Neural progenitor cell (in vitro differentiated cells): ENCODE measurements around the gene CITED4. TPM values are rescaled to one million over a fixed set of nuclear protein-coding genes. Genes with fewer than 3 reads are reported as not detected.

Experiments used
- DNase-seq: peaks from one replicate; pipeline ENCODE4 v3.0.0-alpha.2; 2016; ENCODE audit warnings: low spot score
- H2AFZ ChIP-seq: fragments of 200-600 bp; sonication (generic); replicated peaks from 2 replicates; pipeline ENCODE4 v1.6.1; 2016; ENCODE audit warnings: antibody characterized with exemption
- H3F3A ChIP-seq: fragments of 200-600 bp; sonication (generic); 2 replicates; pipeline ENCODE4 v1.6.1; 2016; ENCODE audit warnings: antibody characterized with exemption, low read depth
- H3K27ac ChIP-seq: fragments of 200-600 bp; sonication (generic); 2 replicates; pipeline ENCODE4 v1.5.1; 2016; ENCODE audit warnings: mild to moderate bottlenecking
- H3K27me3 ChIP-seq: fragments of 200-600 bp; sonication (generic); 2 replicates; pipeline ENCODE4 v1.6.1; 2016; ENCODE audit warnings: mild to moderate bottlenecking, moderate library complexity
- H3K36me3 ChIP-seq: fragments of 200-600 bp; sonication (generic); 2 replicates; pipeline ENCODE4 v1.5.1; 2016
- H3K4me1 ChIP-seq: fragments of 200-600 bp; sonication (generic); 2 replicates; pipeline ENCODE4 v1.6.1; 2016; ENCODE audit warnings: mixed run types
- H3K4me2 ChIP-seq: fragments of 200-600 bp; sonication (generic); 2 replicates; pipeline ENCODE4 v1.6.1; 2016
- H3K4me3 ChIP-seq: fragments of 200-600 bp; sonication (generic); 2 replicates; pipeline ENCODE4 v1.5.1; 2016
- H3K79me2 ChIP-seq: fragments of 200-600 bp; sonication (generic); 2 replicates; pipeline ENCODE4 v1.6.1; 2016; ENCODE audit warnings: low read depth
- H3K9ac ChIP-seq: fragments of 200-600 bp; sonication (generic); 2 replicates; pipeline ENCODE4 v1.6.1; 2016
- H3K9me3 ChIP-seq: fragments of 200-600 bp; sonication (generic); 2 replicates; pipeline ENCODE4 v1.5.1; 2016; ENCODE audit warnings: low read depth
- H4K20me1 ChIP-seq: fragments of 200-600 bp; sonication (generic); 2 replicates; pipeline ENCODE4 v1.6.1; 2016; ENCODE audit warnings: low read depth
- H3K27ac Mint-ChIP-seq: 3 replicates; pipeline ENCODE4 v1.8.0; 2021; ENCODE audit warnings: mixed read lengths
- H3K27me3 Mint-ChIP-seq: 2 replicates; pipeline ENCODE4 v1.8.0; 2022; ENCODE audit warnings: low read depth, mild to moderate bottlenecking, inconsistent platforms, moderate library complexity, mixed read lengths; ENCODE audit not compliant: insufficient read depth
- H3K36me3 Mint-ChIP-seq: 3 replicates; pipeline ENCODE4 v1.8.0; 2021; ENCODE audit warnings: mixed read lengths
- H3K4me1 Mint-ChIP-seq: 3 replicates; pipeline ENCODE4 v1.8.0; 2021; ENCODE audit warnings: mixed read lengths
- H3K4me3 Mint-ChIP-seq: 3 replicates; pipeline ENCODE4 v1.8.0; 2021; ENCODE audit warnings: mild to moderate bottlenecking, moderate library complexity, mixed read lengths
- H3K9me3 Mint-ChIP-seq: 3 replicates; pipeline ENCODE4 v1.8.0; 2020; ENCODE audit warnings: mixed read lengths
- CTCF ChIP-seq: fragments of 200-600 bp; sonication (generic); IDR thresholded peaks from 2 replicates; pipeline ENCODE4 v1.5.1; 2017; ENCODE audit warnings: antibody characterized with exemption, mild to moderate bottlenecking
- EZH2 ChIP-seq: fragments of 200-600 bp; sonication (generic); IDR thresholded peaks from 2 replicates; pipeline ENCODE4 v1.6.1; 2017; ENCODE audit warnings: antibody characterized with exemption, mild to moderate bottlenecking, moderate library complexity
- EZH2phosphoT487 ChIP-seq: fragments of 200-600 bp; sonication (generic); IDR thresholded peaks from 2 replicates; pipeline ENCODE4 v1.6.1; 2017; ENCODE audit warnings: antibody characterized with exemption
- total RNA-seq: library from RNA; depleted of rRNA; stranded (reverse); fragments of >200 nt; gene quantifications from 2 replicates; pipeline ENCODE4 v1.2.3, GENCODE V29; 2015; ENCODE audit warnings: low replicate concordance

The CITED4 gene
- total RNA-seq, 1 donor from 2014 or later, result 0.77 TPM

GRCh38 chr1:40847023-40847745, 15.0 kb downstream of the CITED4 start:
- H3K27ac Mint-ChIP-seq, result no peak overlapping the region
- peaks cover 5% of the 10 kb centered on the region for H3K27me3 Mint-ChIP-seq
- H3K9me3 Mint-ChIP-seq, result peaks cover 5% of the 10 kb centered on the region
- H3K4me1 Mint-ChIP-seq, result peaks cover 12% of the 10 kb centered on the region
- no peak for TF ChIP-seq EZH2
- no peak for TF ChIP-seq EZH2phosphoT487
- TF ChIP-seq CTCF, result no peak
- H3K4me3 Mint-ChIP-seq, result no peak overlapping the region
- H3K27ac ChIP-seq, result no peak overlapping the region
- H3K27me3 ChIP-seq, result no peaks in the 10 kb centered on the region
- H3K4me2 ChIP-seq, result no peak overlapping the region
- DNase-seq, result no peak
- H3K36me3 ChIP-seq, result no peaks in the 10 kb centered on the region
- H3K36me3 Mint-ChIP-seq, result no peaks in the 10 kb centered on the region
- no peaks in the 10 kb centered on the region for H3K9me3 ChIP-seq
- no peak overlapping the region for H3K4me3 ChIP-seq
- no peaks in the 10 kb centered on the region for H3K4me1 ChIP-seq
- no peak overlapping the region for H2AFZ ChIP-seq
- H3F3A ChIP-seq, result no peaks in the 10 kb centered on the region
- no peaks in the 10 kb centered on the region for H3K79me2 ChIP-seq
- H3K9ac ChIP-seq, result no peak overlapping the region
- H4K20me1 ChIP-seq, result no peaks in the 10 kb centered on the region

- no peaks in the 10 kb centered on the region for H3K9me3 ChIP-seq
- no peak overlapping the region for H3K9ac ChIP-seq
- DNase-seq, result no peak
- no peak overlapping the region for H3K4me2 ChIP-seq
- peaks cover 10% of the 10 kb centered on the region for H3K9me3 Mint-ChIP-seq
- no peak overlapping the region for H3K4me3 ChIP-seq
- no peak overlapping the region for H3K27ac ChIP-seq
- H3K4me1 ChIP-seq, result no peaks in the 10 kb centered on the region
- no peaks in the 10 kb centered on the region for H3K79me2 ChIP-seq
- H3K4me3 Mint-ChIP-seq, result no peak overlapping the region
- no peaks in the 10 kb centered on the region for H3K36me3 Mint-ChIP-seq
- TF ChIP-seq CTCF (no peak), EZH2phosphoT487 (no peak), EZH2 (no peak)
- no peaks in the 10 kb centered on the region for H3F3A ChIP-seq
- H3K4me1 Mint-ChIP-seq, result peaks cover 12% of the 10 kb centered on the region
- H4K20me1 ChIP-seq, result no peaks in the 10 kb centered on the region
- H3K27ac Mint-ChIP-seq, result no peak overlapping the region
- no peaks in the 10 kb centered on the region for H3K27me3 ChIP-seq
- H3K27me3 Mint-ChIP-seq, result peaks cover 5% of the 10 kb centered on the region
- H3K36me3 ChIP-seq, result no peaks in the 10 kb centered on the region
- no peak overlapping the region for H2AFZ ChIP-seq
Observed at GRCh38 chr1:40845895-40846294, 16.3 kb downstream of the CITED4 start.

- Mint-ChIP-seq H3K36me3 (no peaks in the 10 kb centered on the region), H3K9me3 (peaks cover 10% of the 10 kb centered on the region), H3K27ac (no peak overlapping the region), H3K4me1 (peaks cover 16% of the 10 kb centered on the region), H3K4me3 (no peak overlapping the region), H3K27me3 (peaks cover 2% of the 10 kb centered on the region)
- no peak overlapping the region for H2AFZ ChIP-seq
- H3K9me3 ChIP-seq, result no peaks in the 10 kb centered on the region
- TF ChIP-seq CTCF (no peak), EZH2phosphoT487 (no peak), EZH2 (no peak)
- H3K27me3 ChIP-seq, result no peaks in the 10 kb centered on the region
- H3K9ac ChIP-seq, result no peak overlapping the region
- no peak overlapping the region for H3K27ac ChIP-seq
- H3K36me3 ChIP-seq, result no peaks in the 10 kb centered on the region
- H3F3A ChIP-seq, result no peaks in the 10 kb centered on the region
- no peak overlapping the region for H3K4me3 ChIP-seq
- no peaks in the 10 kb centered on the region for H3K79me2 ChIP-seq
- no peak overlapping the region for H3K4me2 ChIP-seq
- H4K20me1 ChIP-seq, result no peaks in the 10 kb centered on the region
- DNase-seq, result no peak
- H3K4me1 ChIP-seq, result peaks cover 4% of the 10 kb centered on the region
Observed at GRCh38 chr1:40844887-40845878, 17.0 kb downstream of the CITED4 start.
